Adrenal gland (tissue), 12 donors: ENCODE measurements around the gene ADORA2A. TPM values are rescaled to one million over a fixed set of nuclear protein-coding genes. Genes with fewer than 3 reads are reported as not detected.

Experiments used
- DNase-seq, 7 donors: peaks; one replicate each; pipeline ENCODE4 v3.0.0-alpha.2; 2019 to 2020
- H3K27ac ChIP-seq, 5 donors: fragments of 200-600 bp; sonication (generic) in 4 of 5; 1 replicate in 3 of 5; 2 replicates in 2 of 5; pipeline versions ENCODE4 v1.5.1 to v1.8.0; 2016 to 2020; ENCODE audit warnings: mild to moderate bottlenecking in 1 of 5
- H3K27me3 ChIP-seq: fragments of 200-600 bp; 2 replicates; pipeline ENCODE4 v1.8.0; 2021
- H3K36me3 ChIP-seq, 2 donors: fragments of 200-600 bp; replicated peaks in 1 of 2; 1 replicate in 1 of 2; 2 replicates in 1 of 2; pipeline versions ENCODE4 v1.5.1 to v1.8.0; 2018 to 2022
- H3K4me1 ChIP-seq, 2 donors: fragments of 200-600 bp; replicated peaks in 1 of 2; 1 replicate in 1 of 2; 2 replicates in 1 of 2; pipeline versions ENCODE4 v1.5.1 to v1.8.0; 2018 to 2021
- H3K4me3 ChIP-seq, 4 donors: fragments of 200-600 bp; sonication (generic) in 3 of 4; one replicate each; pipeline ENCODE4 v1.5.1; 2016 to 2018
- H3K9me3 ChIP-seq, 3 donors: fragments of 200-600 bp; sonication (generic) in 1 of 3; replicated peaks in 1 of 3; 1 replicate in 2 of 3; 2 replicates in 1 of 3; pipeline versions ENCODE4 v1.5.1 to v1.8.0; 2016 to 2021
- CTCF ChIP-seq, 6 experiments: fragments of 450-650 bp in 4 of 6; fragments of 200-600 bp in 2 of 6; sonication (generic) in 1 of 6; IDR thresholded peaks; 1 replicate in 5 of 6; 2 replicates in 1 of 6; pipeline versions ENCODE4 v1.5.1 to v1.8.0; 2016 to 2021; ENCODE audit warnings: antibody characterized with exemption in 6 of 6, mild to moderate bottlenecking in 2 of 6, moderate library complexity in 1 of 6
- POLR2A ChIP-seq, 2 donors: fragments of 450-650 bp; IDR thresholded peaks; one replicate each; pipeline ENCODE4 v1.6.1; 2017; ENCODE audit warnings: antibody characterized with exemption in 2 of 2, mild to moderate bottlenecking in 2 of 2, moderate library complexity in 1 of 2
- WGBS, 4 donors: extraction: QIAGEN DNeasy Blood & Tissue Kit in 2 of 4; methylation state at CpG; one replicate each; pipeline versions ENCODE4 v1.1.5 to v1.1.7; 2013 to 2017; 5-methylcytosine and 5-hydroxymethylcytosine counted together
- intact Hi-C, 2 donors: fragments of 100-400 bp; cut with DNase I; formaldehyde crosslinking; loops; one replicate each; pipeline versions ENCODE4 v1.14.1 to v1.15.0; 2022 to 2023
- polyA plus RNA-seq, 3 donors: library from polyadenylated mRNA; stranded (reverse); fragments of 200-250 nt in 2 of 3; fragments of 350-450 nt in 1 of 3; fragmentation: Illumina TruSeq in 1 of 3; extraction: RNeasy Lipid Tissue Mini Kit (QIAGEN cat#74804) in 1 of 3; gene quantifications; one replicate each; pipeline ENCODE4 v1.2.3, GENCODE V29; 2013 to 2014
- total RNA-seq, 9 donors: library from RNA; depleted of rRNA in 4 of 9; stranded (reverse); fragments of >200 nt in 4 of 9; fragments of 120-200 nt in 1 of 9; fragmentation: NEBNext Ultra II Directional in 1 of 9; extraction: Animal tissue kit (Norgen Biotek cat#: 25700) in 1 of 9; gene quantifications; one replicate each; pipeline versions ENCODE4 v1.1.0 to v1.2.4, GENCODE V29; 2013 to 2023
- donor health status: healthy with polysubstance abuse.
- donor health status: Bipolar disorder and iron deficiency.
- donor health status: DM: yes; HTN: yes; CAD: no.
- donor health status: DM: no; HTN: no; CAD: no.
- donor health status: DM: no; HTN: no; CAD: no.
- donor health status: DM: yes; HTN: yes; CAD: no.

ADORA2A gene
- total and polyA plus RNA-seq, 12 donors: 2.9 to 16.4 (median 6.5) TPM

GRCh38 chr22:24446260-24446611 lies 18.8 kb downstream of the ADORA2A start:
- TF ChIP-seq POLR2A (IDR thresholded peaks at IDR 0.05) (no peak), CTCF (IDR thresholded peaks at IDR 0.05) (no peak)
- intact Hi-C loops: no loop called here
- WGBS, 4 donors: 82 to 96% (median 85%) methylated on average over 3 of the region's 3 CpGs

DNA sequence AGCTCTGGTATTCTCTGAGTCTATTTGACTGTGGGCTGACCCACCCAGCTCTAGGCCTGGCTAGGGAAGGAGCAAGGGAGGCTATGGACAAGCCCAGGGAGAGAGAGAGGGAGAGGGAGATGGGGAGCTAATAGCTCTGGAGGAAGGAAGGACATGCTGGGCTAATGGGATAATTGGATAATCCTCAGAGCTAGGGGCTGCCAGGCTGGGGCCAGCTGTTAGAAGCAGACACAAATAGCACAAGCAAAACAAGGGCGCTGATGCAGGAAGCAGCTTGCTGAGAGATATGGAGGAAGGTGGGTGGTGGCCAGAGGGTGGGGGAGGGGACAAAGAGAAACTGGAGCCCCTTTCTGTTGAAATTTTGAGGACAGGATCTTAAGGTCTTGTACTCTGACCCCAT lies 23.2 kb downstream of the ADORA2A start:
- peaks cover 7 to 22% of the 10 kb centered on the region in 2 donors for H3K4me1 ChIP-seq
- DNase-seq: peak in 1 of 7 donors; percentile 82
- H3K9me3 ChIP-seq: no peaks in the 10 kb centered on the region
- H3K27ac ChIP-seq: peak overlapping the region in 2 of 5 donors; percentile 31 to 65
- intact Hi-C loops: no loop called here
- TF ChIP-seq POLR2A (IDR thresholded peaks at IDR 0.05) (no peak), CTCF (IDR thresholded peaks at IDR 0.05) (no peak)
- no peak overlapping the region for H3K4me3 ChIP-seq
- no peaks in the 10 kb centered on the region for H3K27me3 ChIP-seq
- WGBS, 4 donors: 59 to 75% (median 67%) methylated on average over 1 of the region's 1 CpG
- H3K36me3 ChIP-seq: no peaks in the 10 kb centered on the region

More at GRCh38 chr22:24446260-24446611, 18.8 kb downstream of the ADORA2A start:
- Histone ChIP-seq H3K9me3 (no peaks in the 10 kb centered on the region), H3K27me3 (no peaks in the 10 kb centered on the region), H3K4me1 (peaks cover 14 to 34% of the 10 kb centered on the region in 2 donors), H3K27ac (no peak overlapping the region), H3K4me3 (no peak overlapping the region), H3K36me3 (no peaks in the 10 kb centered on the region)
- DNase-seq: no peak

GRCh38 chr22:24451162-24451561 lies 23.8 kb downstream of the ADORA2A start:
- peak overlapping the region in 1 of 5 donors; percentile 31 for H3K27ac ChIP-seq
- intact Hi-C loops: no loop called here
- no peaks in the 10 kb centered on the region for H3K27me3 ChIP-seq
- TF ChIP-seq POLR2A (IDR thresholded peaks at IDR 0.05): no peak
- TF ChIP-seq CTCF (IDR thresholded peaks at IDR 0.05): no peak
- no peak for DNase-seq
- H3K4me3 ChIP-seq: no peak overlapping the region
- no peaks in the 10 kb centered on the region for H3K36me3 ChIP-seq
- peaks cover 13 to 25% of the 10 kb centered on the region in 2 donors for H3K4me1 ChIP-seq
- H3K9me3 ChIP-seq: no peaks in the 10 kb centered on the region

GRCh38 chr22:24453853-24454252 lies 26.5 kb downstream of the ADORA2A start:
- no peak for DNase-seq
- intact Hi-C loops: no loop called here
- Histone ChIP-seq H3K4me1 (peaks cover 18 to 31% of the 10 kb centered on the region in 2 donors), H3K4me3 (no peak overlapping the region), H3K9me3 (no peaks in the 10 kb centered on the region), H3K27ac (no peak overlapping the region), H3K27me3 (no peaks in the 10 kb centered on the region), H3K36me3 (no peaks in the 10 kb centered on the region)
- TF ChIP-seq CTCF (IDR thresholded peaks at IDR 0.05): no peak
- TF ChIP-seq POLR2A (IDR thresholded peaks at IDR 0.05): no peak
- WGBS, 4 donors: 42 to 50% (median 49%) methylated on average over 1 of the region's 1 CpG
